SK-N-MC (cell line): ENCODE measurements around the gene USP40.

Source experiments
- EZH2 ChIP-seq: fragments of 200-600 bp; sonication (generic); IDR thresholded peaks from one replicate; pipeline ENCODE4 v1.6.1; 2017; ENCODE audit warnings: antibody characterized with exemption
- POLR2AphosphoS5 ChIP-seq: IDR thresholded peaks from 2 replicates; pipeline ENCODE4 v1.6.1; 2012; ENCODE audit warnings: mild to moderate bottlenecking, low read depth, low read length, borderline replicate concordance

GRCh38 chr2:233447506-233448219 is 118.9 kb downstream of the USP40 start:
- TF ChIP-seq EZH2 (no peak), POLR2AphosphoS5 (no peak)
